ENCODE measurements around the gene ATXN2.
"Not testable (repeated sequence)": the region's sequence is repeated elsewhere in the genome, so short reads cannot be mapped to it uniquely, and the experiment has no call there.

Gene ATXN2

GRCh38 chr12:111607239-111607638, 8.1 kb upstream of the ATXN2 start:
- no peak overlapping the region for H2AFZ ChIP-seq (ENCODE audit: low read length)
- H3K9ac ChIP-seq (ENCODE audit: low read length): no peak overlapping the region
- no peaks in the 10 kb centered on the region for H3K9me3 ChIP-seq (replicated peaks; ENCODE audit: insufficient read depth, low read length)
- H4K20me1 ChIP-seq (ENCODE audit: insufficient read depth, low read length): no peaks in the 10 kb centered on the region
- H3K27ac ChIP-seq (ENCODE audit: low read length): no peak overlapping the region
- H3F3A ChIP-seq (ENCODE audit: insufficient read depth, low read length): no peaks in the 10 kb centered on the region
- H3K4me2 ChIP-seq (ENCODE audit: low read depth, low read length): no peak overlapping the region
- no peak for DNase-seq
- H3K27me3 ChIP-seq (replicated peaks; ENCODE audit: insufficient read depth, low read length): no peaks in the 10 kb centered on the region
- H3K4me3 ChIP-seq (ENCODE audit: low read length): no peak overlapping the region
- no peaks in the 10 kb centered on the region for H3K36me3 ChIP-seq (replicated peaks; ENCODE audit: insufficient read depth, low read length)
- H3K9me2 ChIP-seq (replicated peaks; ENCODE audit: insufficient read depth, low read length): no peaks in the 10 kb centered on the region
- no peaks in the 10 kb centered on the region for H3K4me1 ChIP-seq (ENCODE audit: low read length)
- TF ChIP-seq EZH2phosphoT487 (IDR thresholded peaks at IDR 0.05; ENCODE audit: low read length): no peak
- TF ChIP-seq EZH2 (optimal IDR thresholded peaks at IDR 0.05; ENCODE audit: low read depth, low read length): no peak
- TF ChIP-seq, protein P1, sequence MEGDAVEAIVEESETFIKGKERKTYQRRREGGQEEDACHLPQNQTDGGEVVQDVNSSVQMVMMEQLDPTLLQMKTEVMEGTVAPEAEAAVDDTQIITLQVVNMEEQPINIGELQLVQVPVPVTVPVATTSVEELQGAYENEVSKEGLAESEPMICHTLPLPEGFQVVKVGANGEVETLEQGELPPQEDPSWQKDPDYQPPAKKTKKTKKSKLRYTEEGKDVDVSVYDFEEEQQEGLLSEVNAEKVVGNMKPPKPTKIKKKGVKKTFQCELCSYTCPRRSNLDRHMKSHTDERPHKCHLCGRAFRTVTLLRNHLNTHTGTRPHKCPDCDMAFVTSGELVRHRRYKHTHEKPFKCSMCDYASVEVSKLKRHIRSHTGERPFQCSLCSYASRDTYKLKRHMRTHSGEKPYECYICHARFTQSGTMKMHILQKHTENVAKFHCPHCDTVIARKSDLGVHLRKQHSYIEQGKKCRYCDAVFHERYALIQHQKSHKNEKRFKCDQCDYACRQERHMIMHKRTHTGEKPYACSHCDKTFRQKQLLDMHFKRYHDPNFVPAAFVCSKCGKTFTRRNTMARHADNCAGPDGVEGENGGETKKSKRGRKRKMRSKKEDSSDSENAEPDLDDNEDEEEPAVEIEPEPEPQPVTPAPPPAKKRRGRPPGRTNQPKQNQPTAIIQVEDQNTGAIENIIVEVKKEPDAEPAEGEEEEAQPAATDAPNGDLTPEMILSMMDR (IDR thresholded peaks at IDR 0.05; ENCODE audit: low read length): no peak
- no peaks in the 10 kb centered on the region for H3K79me2 ChIP-seq (ENCODE audit: low read length)

- Histone ChIP-seq H3K4me3 (ENCODE audit: low read length) (no peak overlapping the region), H3K27ac (ENCODE audit: low read length) (no peak overlapping the region)
These were observed 7.7 kb upstream of the ATXN2 start for GRCh38 chr12:111606767-111607230.

GRCh38 chr12:111605911-111606766, 7.0 kb upstream of the ATXN2 start:
- no peaks in the 10 kb centered on the region for H3K36me3 ChIP-seq (replicated peaks; ENCODE audit: insufficient read depth, low read length)
- no peaks in the 10 kb centered on the region for H3K9me2 ChIP-seq (replicated peaks; ENCODE audit: insufficient read depth, low read length)
- H3K9ac ChIP-seq (ENCODE audit: low read length): no peak overlapping the region

More at GRCh38 chr12:111606767-111607230, 7.7 kb upstream of the ATXN2 start:
- no peaks in the 10 kb centered on the region for H3K9me2 ChIP-seq (replicated peaks; ENCODE audit: insufficient read depth, low read length)
- H3K4me2 ChIP-seq (ENCODE audit: low read depth, low read length): no peak overlapping the region
- TF ChIP-seq EZH2phosphoT487 (IDR thresholded peaks at IDR 0.05; ENCODE audit: low read length): no peak
- TF ChIP-seq, protein P1 (IDR thresholded peaks at IDR 0.05; ENCODE audit: low read length): no peak
- TF ChIP-seq EZH2 (optimal IDR thresholded peaks at IDR 0.05; ENCODE audit: low read depth, low read length): no peak
- no peaks in the 10 kb centered on the region for H3K79me2 ChIP-seq (ENCODE audit: low read length)
- no peak overlapping the region for H2AFZ ChIP-seq (ENCODE audit: low read length)
- no peak for DNase-seq
- no peaks in the 10 kb centered on the region for H4K20me1 ChIP-seq (ENCODE audit: insufficient read depth, low read length)
- no peaks in the 10 kb centered on the region for H3K9me3 ChIP-seq (replicated peaks; ENCODE audit: insufficient read depth, low read length)
- H3F3A ChIP-seq (ENCODE audit: insufficient read depth, low read length): no peaks in the 10 kb centered on the region
- no peak overlapping the region for H3K9ac ChIP-seq (ENCODE audit: low read length)
- H3K27me3 ChIP-seq (replicated peaks; ENCODE audit: insufficient read depth, low read length): no peaks in the 10 kb centered on the region
- no peaks in the 10 kb centered on the region for H3K4me1 ChIP-seq (ENCODE audit: low read length)
- H3K36me3 ChIP-seq (replicated peaks; ENCODE audit: insufficient read depth, low read length): no peaks in the 10 kb centered on the region

DNA sequence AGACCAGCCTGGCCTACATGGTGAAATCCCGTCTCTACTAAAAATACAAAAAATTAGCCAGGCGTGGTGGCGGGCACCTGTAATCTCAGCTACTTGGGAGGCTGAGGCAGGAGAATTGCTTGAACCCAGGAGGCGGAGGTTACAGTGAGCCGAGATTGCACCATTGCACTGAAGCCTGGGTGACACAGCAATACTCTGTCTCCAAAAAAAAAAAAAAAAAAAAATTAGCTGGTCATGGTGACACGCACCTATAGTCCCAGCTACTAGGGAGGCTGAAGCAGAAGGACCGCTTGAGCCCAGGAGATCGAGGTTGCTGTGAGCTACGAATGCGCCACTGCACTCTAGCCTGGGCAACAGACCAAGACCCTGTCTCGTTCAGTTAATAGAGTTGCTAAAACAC, 3.7 kb upstream of the ATXN2 start:
- H3K9ac ChIP-seq (ENCODE audit: low read length); H2AFZ ChIP-seq (ENCODE audit: low read length); H3K79me2 ChIP-seq (ENCODE audit: low read length); H3K4me3 ChIP-seq (ENCODE audit: low read length); DNase-seq; H3K9me2 ChIP-seq (replicated peaks; ENCODE audit: insufficient read depth, low read length); H3K9me3 ChIP-seq (replicated peaks; ENCODE audit: insufficient read depth, low read length); H3K27ac ChIP-seq (ENCODE audit: low read length); H3K27me3 ChIP-seq (replicated peaks; ENCODE audit: insufficient read depth, low read length); H3K4me2 ChIP-seq (ENCODE audit: low read depth, low read length); H3F3A ChIP-seq (ENCODE audit: insufficient read depth, low read length); H3K36me3 ChIP-seq (replicated peaks; ENCODE audit: insufficient read depth, low read length); H3K4me1 ChIP-seq (ENCODE audit: low read length); H4K20me1 ChIP-seq (ENCODE audit: insufficient read depth, low read length): not testable (repeated sequence)

More at GRCh38 chr12:111605911-111606766, 7.0 kb upstream of the ATXN2 start:
- H3K4me1 ChIP-seq (ENCODE audit: low read length): no peaks in the 10 kb centered on the region
- no peak for DNase-seq
- no peak overlapping the region for H3K27ac ChIP-seq (ENCODE audit: low read length)
- no peaks in the 10 kb centered on the region for H3K9me3 ChIP-seq (replicated peaks; ENCODE audit: insufficient read depth, low read length)
- TF ChIP-seq, protein P1 (IDR thresholded peaks at IDR 0.05; ENCODE audit: low read length): no peak
- no peak for TF ChIP-seq EZH2 (optimal IDR thresholded peaks at IDR 0.05; ENCODE audit: low read depth, low read length)
- TF ChIP-seq EZH2phosphoT487 (IDR thresholded peaks at IDR 0.05; ENCODE audit: low read length): no peak
- H3K4me2 ChIP-seq (ENCODE audit: low read depth, low read length): no peak overlapping the region
- H3K79me2 ChIP-seq (ENCODE audit: low read length): no peaks in the 10 kb centered on the region
- no peaks in the 10 kb centered on the region for H4K20me1 ChIP-seq (ENCODE audit: insufficient read depth, low read length)
- no peaks in the 10 kb centered on the region for H3K27me3 ChIP-seq (replicated peaks; ENCODE audit: insufficient read depth, low read length)
- no peaks in the 10 kb centered on the region for H3F3A ChIP-seq (ENCODE audit: insufficient read depth, low read length)
- H3K4me3 ChIP-seq (ENCODE audit: low read length): no peak overlapping the region
- no peak overlapping the region for H2AFZ ChIP-seq (ENCODE audit: low read length)

Measured in MM.1S (cell line).